GM21529 (cell line): ENCODE data around the gene COL21A1.

Experiments used
- ATAC-seq: cut with Tn5 transposase; IDR thresholded peaks from one replicate; pipeline ENCODE4 v1.9.1; 2021; ENCODE audit not compliant: unreplicated experiment

COL21A1 gene

GRCh38 chr6:56193846-56194245, 53.5 kb downstream of the COL21A1 start:
- ATAC-seq = no peak

GRCh38 chr6:56188429-56188828, 59.0 kb downstream of the COL21A1 start:
- no peak for ATAC-seq

- ATAC-seq = no peak
Observed at GRCh38 chr6:56187686-56188085, 59.7 kb downstream of the COL21A1 start.

GRCh38 chr6:56176741-56177140, 70.6 kb downstream of the COL21A1 start:
- ATAC-seq = no peak

GRCh38 chr6:56173228-56173627, 74.2 kb downstream of the COL21A1 start:
- ATAC-seq = no peak

GRCh38 chr6:56172144-56172543, 75.2 kb downstream of the COL21A1 start:
- no peak for ATAC-seq

GRCh38 chr6:56169366-56169765, 78.0 kb downstream of the COL21A1 start:
- no peak for ATAC-seq

GRCh38 chr6:56168596-56168995, 78.8 kb downstream of the COL21A1 start:
- ATAC-seq = no peak

- no peak for ATAC-seq
Observed at GRCh38 chr6:56162081-56162480, 85.3 kb downstream of the COL21A1 start.

- ATAC-seq = no peak
Observed at GRCh38 chr6:56160489-56160888, 86.9 kb downstream of the COL21A1 start.

GRCh38 chr6:56158571-56158970, 88.8 kb downstream of the COL21A1 start:
- ATAC-seq = no peak

GRCh38 chr6:56156643-56157042, 90.7 kb downstream of the COL21A1 start:
- ATAC-seq = no peak

- no peak for ATAC-seq
Observed at GRCh38 chr6:56155634-56156141, 91.7 kb downstream of the COL21A1 start.

- ATAC-seq = no peak
Observed at GRCh38 chr6:56154076-56154475, 93.3 kb downstream of the COL21A1 start.

GRCh38 chr6:56152611-56153010, 94.8 kb downstream of the COL21A1 start:
- no peak for ATAC-seq

GRCh38 chr6:56151609-56152224, 95.7 kb downstream of the COL21A1 start:
- no peak for ATAC-seq

- no peak for ATAC-seq
Observed at GRCh38 chr6:56148488-56149186, 98.7 kb downstream of the COL21A1 start.

GRCh38 chr6:56147766-56148165, 99.6 kb downstream of the COL21A1 start:
- ATAC-seq = no peak

- no peak for ATAC-seq
Observed at GRCh38 chr6:56146086-56146485, 101.3 kb downstream of the COL21A1 start.

GRCh38 chr6:56145616-56146015, 101.8 kb downstream of the COL21A1 start:
- no peak for ATAC-seq

GRCh38 chr6:56144538-56145324, 102.6 kb downstream of the COL21A1 start:
- ATAC-seq = no peak

- ATAC-seq = no peak
Observed at GRCh38 chr6:56143796-56144195, 103.6 kb downstream of the COL21A1 start.
